Adrenal gland (tissue), 5 donors: ENCODE measurements around the gene CD247.

Experiments used
- CTCF ChIP-seq, 6 experiments: fragments of 450-650 bp in 4 of 6; fragments of 200-600 bp in 2 of 6; sonication (generic) in 1 of 6; IDR thresholded peaks; 1 replicate in 5 of 6; 2 replicates in 1 of 6; pipeline versions ENCODE4 v1.5.1 to v1.8.0; 2016 to 2021; ENCODE audit warnings: antibody characterized with exemption in 6 of 6, mild to moderate bottlenecking in 2 of 6, moderate library complexity in 1 of 6
- POLR2A ChIP-seq, 2 donors: fragments of 450-650 bp; IDR thresholded peaks; one replicate each; pipeline ENCODE4 v1.6.1; 2017; ENCODE audit warnings: antibody characterized with exemption in 2 of 2, mild to moderate bottlenecking in 2 of 2, moderate library complexity in 1 of 2
- donor health status: DM: no; HTN: no; CAD: no.

DNA sequence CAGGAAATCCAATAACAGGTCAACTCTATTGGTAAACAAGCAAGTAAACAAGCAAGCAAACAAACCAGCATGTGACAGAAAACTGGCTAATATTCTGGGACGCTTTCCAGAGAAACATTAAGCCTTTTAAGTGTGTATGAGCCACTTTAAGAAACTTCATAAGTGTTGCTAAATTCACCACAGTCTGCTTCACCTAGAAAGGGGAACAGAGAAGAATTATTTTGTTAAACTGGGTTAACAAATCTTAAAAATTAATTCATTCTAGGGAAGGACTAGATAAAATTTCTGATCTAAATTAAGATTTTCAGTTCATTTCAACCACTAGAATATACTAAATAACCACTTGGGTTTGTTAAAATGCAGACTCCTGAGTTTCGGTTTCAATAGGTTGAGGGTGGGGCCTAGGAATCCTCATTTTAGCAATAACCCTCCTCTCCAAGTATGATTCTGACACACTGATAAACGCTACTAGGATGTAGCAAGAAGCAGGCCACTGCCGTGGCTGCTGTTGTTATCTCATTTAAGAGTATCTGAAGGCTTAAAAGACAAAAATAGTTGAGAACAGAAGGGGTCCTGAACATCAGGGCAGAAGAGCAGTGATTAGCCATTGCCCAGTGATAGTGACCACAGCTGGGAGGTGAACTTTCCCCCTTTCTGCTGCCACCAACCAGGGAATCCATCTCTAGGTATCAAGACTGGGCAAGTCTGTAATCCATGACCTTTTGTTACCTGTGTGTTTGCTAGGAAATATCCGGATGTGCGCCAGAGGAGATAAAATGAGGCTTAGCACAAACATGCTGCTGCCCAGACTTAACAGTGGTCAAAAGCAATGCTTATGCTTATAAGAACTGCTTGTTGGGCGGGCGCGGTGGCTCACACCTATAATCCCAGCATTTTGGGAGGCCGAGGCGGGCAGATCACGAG lies 24.0 kb upstream of the CD247 start:
- no peak for TF ChIP-seq CTCF (IDR thresholded peaks at IDR 0.05)
- TF ChIP-seq POLR2A (IDR thresholded peaks at IDR 0.05): no peak
